Retinal pigment epithelial cell (primary cell): ENCODE measurements around the gene CFAP61.
A peak's percentile ranks its signal among the peaks of the same experiment; 100 is the strongest.

Experiments used
- DNase-seq: peaks from one replicate; pipeline ENCODE4 v3.0.0-alpha.2; 2010; ENCODE audit warnings: low read depth
- H3K4me3 ChIP-seq: 2 replicates; pipeline ENCODE4 v1.5.1; 2011; ENCODE audit warnings: mild to moderate bottlenecking, low read length, control low read depth, moderate library complexity
- TF ChIP-seq, protein P1 (sequence below): conservative IDR thresholded peaks from 2 replicates; pipeline ENCODE4 v1.5.1; 2011; ENCODE audit warnings: low read depth, low read length, control low read depth, inconsistent platforms

The CFAP61 gene

DNA sequence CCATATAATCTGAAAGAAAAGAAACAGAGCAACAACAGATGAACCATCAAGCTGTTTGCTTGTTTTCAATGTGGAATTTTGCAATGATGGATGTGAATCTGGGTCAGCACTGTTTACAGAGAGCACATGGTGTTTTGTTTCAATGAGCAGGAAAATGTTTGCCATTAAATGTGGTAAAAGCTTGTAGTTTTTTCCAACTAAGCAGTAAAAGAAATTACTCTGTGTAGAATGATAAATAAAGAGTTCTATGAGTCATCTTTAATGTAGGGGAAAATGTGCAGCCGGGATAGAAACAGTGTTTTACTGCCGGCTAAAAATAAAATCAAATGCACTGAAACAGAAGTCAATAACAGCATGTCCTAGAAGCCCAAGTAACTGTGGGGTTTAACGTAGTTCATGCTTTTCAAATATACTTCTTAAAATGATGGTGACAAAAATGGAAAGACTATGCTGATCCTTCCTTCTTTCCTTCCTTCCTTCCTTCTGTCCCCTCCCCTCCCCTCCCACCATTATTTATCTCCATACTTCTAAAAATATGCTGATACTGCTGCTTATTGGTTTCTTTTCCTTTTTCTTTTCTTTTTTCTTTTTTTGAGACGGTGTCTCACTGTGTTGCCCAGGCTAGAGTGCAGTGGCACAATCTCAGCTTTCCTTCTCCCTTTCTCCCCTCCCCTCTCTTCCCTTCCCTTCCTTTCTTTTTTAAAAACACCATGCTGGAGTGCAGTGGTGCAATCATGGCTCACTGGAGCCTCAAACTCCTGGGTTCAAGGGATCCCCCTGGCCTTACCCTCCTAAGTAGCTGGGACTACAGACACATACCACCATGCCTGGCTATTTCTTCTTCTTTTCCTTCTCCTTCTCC is 41.5 kb upstream of the CFAP61 start:
- no peak for DNase-seq
- TF ChIP-seq, protein P1, sequence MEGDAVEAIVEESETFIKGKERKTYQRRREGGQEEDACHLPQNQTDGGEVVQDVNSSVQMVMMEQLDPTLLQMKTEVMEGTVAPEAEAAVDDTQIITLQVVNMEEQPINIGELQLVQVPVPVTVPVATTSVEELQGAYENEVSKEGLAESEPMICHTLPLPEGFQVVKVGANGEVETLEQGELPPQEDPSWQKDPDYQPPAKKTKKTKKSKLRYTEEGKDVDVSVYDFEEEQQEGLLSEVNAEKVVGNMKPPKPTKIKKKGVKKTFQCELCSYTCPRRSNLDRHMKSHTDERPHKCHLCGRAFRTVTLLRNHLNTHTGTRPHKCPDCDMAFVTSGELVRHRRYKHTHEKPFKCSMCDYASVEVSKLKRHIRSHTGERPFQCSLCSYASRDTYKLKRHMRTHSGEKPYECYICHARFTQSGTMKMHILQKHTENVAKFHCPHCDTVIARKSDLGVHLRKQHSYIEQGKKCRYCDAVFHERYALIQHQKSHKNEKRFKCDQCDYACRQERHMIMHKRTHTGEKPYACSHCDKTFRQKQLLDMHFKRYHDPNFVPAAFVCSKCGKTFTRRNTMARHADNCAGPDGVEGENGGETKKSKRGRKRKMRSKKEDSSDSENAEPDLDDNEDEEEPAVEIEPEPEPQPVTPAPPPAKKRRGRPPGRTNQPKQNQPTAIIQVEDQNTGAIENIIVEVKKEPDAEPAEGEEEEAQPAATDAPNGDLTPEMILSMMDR = no peak

GRCh38 chr20:20012541-20012940 is 39.8 kb upstream of the CFAP61 start:
- no peak overlapping the region for H3K4me3 ChIP-seq
- no peak for DNase-seq
- TF ChIP-seq, protein P1 = no peak

More for the DNA sequence above, 41.5 kb upstream of the CFAP61 start:
- no peak overlapping the region for H3K4me3 ChIP-seq

DNA sequence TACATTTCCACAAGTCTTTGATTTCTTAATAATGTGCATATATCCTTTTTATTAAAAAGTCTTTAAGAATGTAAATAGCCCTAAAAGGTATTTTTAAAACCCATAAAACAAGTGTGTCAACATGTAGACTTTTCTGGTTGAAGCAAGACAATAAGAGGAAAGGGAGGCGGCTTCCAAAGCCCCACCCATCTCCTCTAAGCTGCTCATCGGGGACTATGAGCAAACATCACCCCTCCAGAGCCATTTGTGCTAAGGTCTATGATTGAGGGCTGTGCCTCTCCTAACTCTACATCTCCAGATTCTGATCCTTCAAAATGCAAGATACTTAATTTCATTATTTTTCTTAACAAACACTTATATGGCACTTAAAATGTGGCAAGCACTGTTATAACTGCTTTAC is 37.7 kb upstream of the CFAP61 start:
- DNase-seq = no peak
- H3K4me3 ChIP-seq = no peak overlapping the region
- TF ChIP-seq, protein P1 = no peak

GRCh38 chr20:20017001-20017843 is 35.1 kb upstream of the CFAP61 start, which contains the start of gene NAA20:
Gene NAA20, plus strand, starts transcription at chr20:20017362. Its CDS starts 35 bp downstream, at chr20:20017397.
- TF ChIP-seq, protein P1 = peak; percentile 72
- H3K4me3 ChIP-seq = peak within 1 kb of the TSS; percentile 81
- DNase-seq = peak; percentile 72

GRCh38 chr20:20017844-20018185 is 34.5 kb upstream of the CFAP61 start:
- no peak for DNase-seq
- TF ChIP-seq, protein P1 = no peak
- H3K4me3 ChIP-seq = peak overlapping the region; percentile 81

DNA sequence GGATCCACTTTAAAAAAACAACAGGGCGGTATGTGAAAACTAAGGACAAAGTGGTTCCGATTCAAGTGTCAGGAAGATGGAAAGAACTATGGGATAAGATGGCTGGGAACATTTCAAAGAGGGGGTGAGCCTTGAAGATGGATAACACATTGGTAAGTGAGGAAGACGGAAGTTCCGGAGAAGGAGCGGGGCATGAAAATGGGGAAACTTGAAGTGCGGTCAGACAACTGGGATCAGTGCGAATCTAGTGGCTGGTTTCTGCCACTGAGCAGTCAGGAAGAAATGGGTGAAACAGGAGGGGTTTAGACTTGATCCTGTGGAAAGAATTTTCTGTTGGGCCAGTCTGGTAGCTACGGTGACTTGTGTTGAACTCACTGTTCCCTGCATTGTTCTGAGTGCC is 34.0 kb upstream of the CFAP61 start:
- TF ChIP-seq, protein P1 = no peak
- peak overlapping the region; percentile 81 for H3K4me3 ChIP-seq
- DNase-seq = no peak
